ENCODE measurements around the gene SHD.
"Not testable (repeated sequence)": the region's sequence is repeated elsewhere in the genome, so short reads cannot be mapped to it uniquely, and the experiment has no call there.

The SHD gene

DNA sequence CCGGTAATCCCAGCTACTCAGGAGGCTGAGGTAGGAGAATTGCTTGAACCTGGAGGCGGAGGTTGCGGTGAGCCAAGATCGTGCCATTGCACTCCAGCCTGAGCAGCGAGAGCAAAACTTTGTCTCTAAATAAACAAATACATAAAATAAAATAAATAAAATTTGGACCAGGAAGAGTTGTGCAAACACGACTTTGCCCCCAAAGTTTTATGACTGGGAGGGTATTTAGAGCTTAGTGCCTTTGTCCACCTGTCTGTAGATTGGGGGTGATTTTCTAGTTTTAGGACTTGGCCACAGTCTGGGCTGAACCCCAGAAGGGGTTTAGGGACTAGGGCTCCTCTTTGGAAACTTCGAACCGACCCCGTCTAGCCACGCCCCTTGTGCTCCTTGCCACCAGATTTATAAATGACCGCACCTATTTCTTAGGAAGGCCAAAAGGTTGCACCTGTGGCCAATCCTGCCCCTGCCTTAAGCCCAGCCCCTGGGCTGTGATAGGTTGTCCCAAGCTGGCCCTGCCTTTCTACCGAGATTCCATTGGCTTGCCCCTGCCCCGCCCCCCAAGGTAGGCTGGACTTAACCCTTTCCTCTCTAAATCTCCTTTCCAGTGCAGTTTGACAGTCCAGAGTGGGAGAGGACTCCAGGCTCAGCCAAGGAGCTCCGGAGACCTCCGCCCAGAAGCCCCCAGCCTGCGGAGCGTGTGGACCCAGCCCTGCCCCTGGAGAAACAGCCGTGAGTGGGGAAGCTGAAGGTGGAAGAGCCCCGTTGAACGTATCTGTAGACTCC lies 5.3 kb downstream of the SHD start:
- no CpG with 5 or more reads among the region's 20 CpGs for WGBS (ENCODE audit: extremely low coverage, insufficient coverage, insufficient read length)
- H4K8ac ChIP-seq (ENCODE audit: low read depth, low read length): no peak overlapping the region
- no peak overlapping the region for H3K27ac ChIP-seq (ENCODE audit: low read depth, low read length)
- H3K4me1 ChIP-seq (ENCODE audit: control insufficient read depth in 1 of 2, insufficient read depth in 2 of 2, low read length in 2 of 2): peaks cover 3 to 8% of the 10 kb centered on the region in 2 experiments
- H4K91ac ChIP-seq (ENCODE audit: low read depth, low read length): no peak overlapping the region
- no peak overlapping the region for H3K4me3 ChIP-seq (ENCODE audit: low read depth, low read length)
- no peak overlapping the region for H3K4me2 ChIP-seq (ENCODE audit: low read length)
- no peak overlapping the region for H2AK5ac ChIP-seq (ENCODE audit: low read length)
- no peak overlapping the region for H2BK5ac ChIP-seq (ENCODE audit: low read depth, low read length, poor library complexity)
- no peak overlapping the region for H2BK12ac ChIP-seq (ENCODE audit: low read length)
- no peak overlapping the region for H4K12ac ChIP-seq (ENCODE audit: low read depth, low read length)
- peaks cover under 1% of the 10 kb centered on the region for H3K79me2 ChIP-seq (ENCODE audit: control insufficient read depth, insufficient read depth, low read length, poor library complexity)
- H3K23ac ChIP-seq (ENCODE audit: low read length): no peak overlapping the region
- H3K9me3 ChIP-seq (ENCODE audit: insufficient read depth, low read depth, low read length): no peaks in the 10 kb centered on the region
- H3K27me3 ChIP-seq (ENCODE audit: insufficient read depth, low read length): peaks cover 6% of the 10 kb centered on the region
- no peak overlapping the region for H3K14ac ChIP-seq (ENCODE audit: low read length)
- no peak overlapping the region for H2BK120ac ChIP-seq (ENCODE audit: insufficient read depth, low read length, poor library complexity)
- DNase-seq: peak in 1 of 2 donors; percentile 27
- H3K9ac ChIP-seq (ENCODE audit: low read length): no peak overlapping the region
- no peak overlapping the region for H3K18ac ChIP-seq (ENCODE audit: low read length)
- H3K4ac ChIP-seq (ENCODE audit: low read depth, low read length): no peak overlapping the region
- H2AFZ ChIP-seq (ENCODE audit: insufficient read depth, low read length, poor library complexity): no peak overlapping the region
- peaks cover 5% of the 10 kb centered on the region for H3K79me1 ChIP-seq (ENCODE audit: low read length)
- H3K36me3 ChIP-seq (ENCODE audit: control insufficient read depth in 1 of 2, insufficient read depth in 2 of 2, low read length in 2 of 2): no peaks in the 10 kb centered on the region

DNA sequence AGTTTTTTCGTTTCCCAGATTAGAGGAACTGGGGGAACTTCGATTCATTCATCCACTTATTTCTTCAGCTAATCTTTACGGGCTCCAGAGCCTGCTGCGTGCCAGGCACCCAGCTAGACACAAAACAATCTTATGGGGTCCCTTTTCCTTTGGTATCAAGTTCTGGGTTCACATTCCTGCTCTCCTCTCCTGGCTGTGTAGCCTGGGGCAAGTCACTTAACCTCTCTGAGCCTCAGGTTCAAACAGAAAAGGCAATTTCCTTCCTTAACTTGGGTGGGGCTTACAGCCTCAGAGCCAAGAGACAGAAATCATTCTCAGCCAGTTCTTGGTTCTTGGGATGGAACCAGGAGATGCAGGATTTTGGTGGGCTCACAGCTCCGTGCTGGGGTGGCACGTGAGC lies 5.9 kb downstream of the SHD start:
- H2BK12ac ChIP-seq (ENCODE audit: low read length): no peak overlapping the region
- H3K18ac ChIP-seq (ENCODE audit: low read length): no peak overlapping the region
- H4K91ac ChIP-seq (ENCODE audit: low read depth, low read length): no peak overlapping the region
- no peak overlapping the region for H2BK5ac ChIP-seq (ENCODE audit: low read depth, low read length, poor library complexity)
- no peak overlapping the region for H2AFZ ChIP-seq (ENCODE audit: insufficient read depth, low read length, poor library complexity)
- WGBS (ENCODE audit: extremely low coverage, insufficient coverage, insufficient read length): no CpG with 5 or more reads among the region's 6 CpGs
- no peaks in the 10 kb centered on the region for H3K9me3 ChIP-seq (ENCODE audit: insufficient read depth, low read depth, low read length)
- H3K4me1 ChIP-seq (ENCODE audit: control insufficient read depth in 1 of 2, insufficient read depth in 2 of 2, low read length in 2 of 2): peaks cover 0 to 3% of the 10 kb centered on the region in 2 experiments
- no peak overlapping the region for H2BK120ac ChIP-seq (ENCODE audit: insufficient read depth, low read length, poor library complexity)
- H3K4me2 ChIP-seq (ENCODE audit: low read length): no peak overlapping the region
- no peak overlapping the region for H3K23ac ChIP-seq (ENCODE audit: low read length)
- no peak overlapping the region for H3K9ac ChIP-seq (ENCODE audit: low read length)
- peaks cover under 1% of the 10 kb centered on the region for H3K27me3 ChIP-seq (ENCODE audit: insufficient read depth, low read length)
- no peak overlapping the region for H3K4me3 ChIP-seq (ENCODE audit: low read depth, low read length)
- no peak overlapping the region for H4K12ac ChIP-seq (ENCODE audit: low read depth, low read length)
- H3K79me2 ChIP-seq (ENCODE audit: control insufficient read depth, insufficient read depth, low read length, poor library complexity): no peaks in the 10 kb centered on the region
- H3K79me1 ChIP-seq (ENCODE audit: low read length): peaks cover 2% of the 10 kb centered on the region
- no peak overlapping the region for H3K14ac ChIP-seq (ENCODE audit: low read length)
- H4K8ac ChIP-seq (ENCODE audit: low read depth, low read length): no peak overlapping the region
- DNase-seq: no peak
- H3K4ac ChIP-seq (ENCODE audit: low read depth, low read length): no peak overlapping the region
- no peak overlapping the region for H3K27ac ChIP-seq (ENCODE audit: low read depth, low read length)
- no peak overlapping the region for H2AK5ac ChIP-seq (ENCODE audit: low read length)
- no peaks in the 10 kb centered on the region for H3K36me3 ChIP-seq (ENCODE audit: control insufficient read depth in 1 of 2, insufficient read depth in 2 of 2, low read length in 2 of 2)

DNA sequence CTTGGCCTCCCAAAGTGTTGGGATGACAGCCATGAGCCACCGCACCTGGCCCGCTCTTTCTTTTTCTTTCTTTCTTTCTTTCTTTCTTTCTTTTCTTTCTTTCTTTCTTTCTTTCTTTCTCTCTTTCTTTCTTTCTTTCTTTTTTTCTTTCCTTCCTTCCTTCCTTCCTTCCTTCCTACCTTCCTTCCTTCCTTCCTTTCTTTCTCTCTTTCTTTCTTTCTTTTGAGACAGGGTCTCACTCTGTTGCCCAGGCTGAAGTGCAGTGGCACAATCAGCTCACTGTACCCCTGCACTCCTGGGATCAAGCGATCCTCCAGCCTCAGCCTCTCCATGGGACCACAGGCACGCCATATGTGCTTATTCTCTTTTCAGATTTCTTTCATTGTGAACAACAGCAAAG lies 7.1 kb downstream of the SHD start:
- H2BK5ac ChIP-seq (ENCODE audit: low read depth, low read length, poor library complexity); H3K9me3 ChIP-seq (ENCODE audit: insufficient read depth, low read depth, low read length); H3K4me3 ChIP-seq (ENCODE audit: low read depth, low read length); H2BK120ac ChIP-seq (ENCODE audit: insufficient read depth, low read length, poor library complexity); H4K91ac ChIP-seq (ENCODE audit: low read depth, low read length); H3K36me3 ChIP-seq (ENCODE audit: control insufficient read depth in 1 of 2, insufficient read depth in 2 of 2, low read length in 2 of 2); H3K9ac ChIP-seq (ENCODE audit: low read length); H4K8ac ChIP-seq (ENCODE audit: low read depth, low read length); H3K23ac ChIP-seq (ENCODE audit: low read length); H4K12ac ChIP-seq (ENCODE audit: low read depth, low read length); H3K14ac ChIP-seq (ENCODE audit: low read length); H2BK12ac ChIP-seq (ENCODE audit: low read length); H3K79me1 ChIP-seq (ENCODE audit: low read length); H3K4ac ChIP-seq (ENCODE audit: low read depth, low read length); H2AK5ac ChIP-seq (ENCODE audit: low read length); H3K27me3 ChIP-seq (ENCODE audit: insufficient read depth, low read length); H2AFZ ChIP-seq (ENCODE audit: insufficient read depth, low read length, poor library complexity); H3K27ac ChIP-seq (ENCODE audit: low read depth, low read length); H3K4me2 ChIP-seq (ENCODE audit: low read length); DNase-seq; H3K4me1 ChIP-seq (ENCODE audit: control insufficient read depth in 1 of 2, insufficient read depth in 2 of 2, low read length in 2 of 2); H3K79me2 ChIP-seq (ENCODE audit: control insufficient read depth, insufficient read depth, low read length, poor library complexity); H3K18ac ChIP-seq (ENCODE audit: low read length): not testable (repeated sequence)
- no CpG with 5 or more reads among the region's 4 CpGs for WGBS (ENCODE audit: extremely low coverage, insufficient coverage, insufficient read length)

GRCh38 chr19:4288091-4288777 lies 9.2 kb downstream of the SHD start:
- Histone ChIP-seq H3K4me1 (ENCODE audit: control insufficient read depth in 1 of 2, insufficient read depth in 2 of 2, low read length in 2 of 2) (no peaks in the 10 kb centered on the region), H2AK5ac (ENCODE audit: low read length) (no peak overlapping the region), H2BK5ac (ENCODE audit: low read depth, low read length, poor library complexity) (no peak overlapping the region), H3K9ac (ENCODE audit: low read length) (no peak overlapping the region), H3K18ac (ENCODE audit: low read length) (no peak overlapping the region), H3K79me1 (ENCODE audit: low read length) (no peaks in the 10 kb centered on the region), H2BK12ac (ENCODE audit: low read length) (no peak overlapping the region), H2BK120ac (ENCODE audit: insufficient read depth, low read length, poor library complexity) (no peak overlapping the region), H4K12ac (ENCODE audit: low read depth, low read length) (no peak overlapping the region), H3K27ac (ENCODE audit: low read depth, low read length) (no peak overlapping the region), H3K4ac (ENCODE audit: low read depth, low read length) (no peak overlapping the region), H4K91ac (ENCODE audit: low read depth, low read length) (no peak overlapping the region), H3K9me3 (ENCODE audit: insufficient read depth, low read depth, low read length) (no peaks in the 10 kb centered on the region), H4K8ac (ENCODE audit: low read depth, low read length) (no peak overlapping the region), H2AFZ (ENCODE audit: insufficient read depth, low read length, poor library complexity) (no peak overlapping the region), H3K27me3 (ENCODE audit: insufficient read depth, low read length) (no peaks in the 10 kb centered on the region), H3K4me2 (ENCODE audit: low read length) (no peak overlapping the region), H3K79me2 (ENCODE audit: control insufficient read depth, insufficient read depth, low read length, poor library complexity) (no peaks in the 10 kb centered on the region), H3K23ac (ENCODE audit: low read length) (no peak overlapping the region), H3K14ac (ENCODE audit: low read length) (no peak overlapping the region), H3K4me3 (ENCODE audit: low read depth, low read length) (no peak overlapping the region), H3K36me3 (ENCODE audit: control insufficient read depth in 1 of 2, insufficient read depth in 2 of 2, low read length in 2 of 2) (no peaks in the 10 kb centered on the region)
- no peak for DNase-seq
- no CpG with 5 or more reads among the region's 16 CpGs for WGBS (ENCODE audit: extremely low coverage, insufficient coverage, insufficient read length)
